Ecto neural progenitor cell (in vitro differentiated cells): ENCODE data around the gene MSANTD3.
"Not testable (repeated sequence)": the region's sequence is repeated elsewhere in the genome, so short reads cannot be mapped to it uniquely, and the experiment has no call there.

Experiments used
- DNase-seq: peaks from one replicate; pipeline ENCODE4 v3.0.0-alpha.2; 2018; ENCODE audit warnings: low spot score

MSANTD3 gene

DNA sequence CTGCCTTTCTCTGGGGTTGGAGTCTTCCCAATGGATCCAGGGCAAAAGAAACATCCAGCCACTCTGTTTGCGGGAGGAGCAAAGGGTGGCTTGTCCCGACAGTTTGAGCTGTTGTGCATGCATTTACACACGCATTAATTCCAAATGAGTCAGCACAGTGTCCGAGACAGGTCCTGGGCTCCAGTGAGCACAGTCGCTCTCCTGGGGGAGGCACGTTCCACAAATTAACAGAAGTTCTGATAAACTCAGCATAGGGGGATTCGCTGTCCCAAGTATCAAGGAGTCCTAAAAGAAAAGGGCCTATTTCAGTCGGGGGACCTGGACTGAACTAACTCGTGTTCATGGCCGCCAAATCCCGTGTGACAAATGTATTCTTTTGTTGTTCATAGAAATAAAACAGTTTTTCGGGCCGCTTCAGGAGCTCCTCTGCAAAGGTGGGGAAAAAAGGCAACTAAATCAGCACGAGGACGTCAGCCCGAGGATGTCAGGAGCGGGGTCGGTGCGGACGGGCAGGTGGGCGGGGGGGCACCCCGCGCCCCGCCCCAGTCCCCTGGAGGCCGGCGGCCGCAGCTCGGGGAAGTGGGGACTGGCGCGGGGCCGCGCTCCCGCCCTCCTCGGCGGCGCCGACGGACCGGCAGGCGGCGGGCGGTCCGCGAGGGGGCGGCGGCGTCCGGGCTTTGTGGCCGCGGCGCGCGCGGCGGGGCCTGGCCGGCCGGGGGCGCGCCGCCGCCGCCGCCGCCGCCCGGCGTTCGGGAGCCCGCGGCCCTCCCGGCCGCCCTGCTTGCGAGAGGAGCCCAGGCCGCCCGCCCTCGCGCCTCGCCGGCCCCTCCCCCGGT lies at the start of gene MSANTD3:
MSANTD3 (plus strand) TSS at position 614 of the 836 bp plus-strand sequence. CDS start 14,796 bp downstream, outside the sequence.
- peak; percentile 76 for DNase-seq

DNA sequence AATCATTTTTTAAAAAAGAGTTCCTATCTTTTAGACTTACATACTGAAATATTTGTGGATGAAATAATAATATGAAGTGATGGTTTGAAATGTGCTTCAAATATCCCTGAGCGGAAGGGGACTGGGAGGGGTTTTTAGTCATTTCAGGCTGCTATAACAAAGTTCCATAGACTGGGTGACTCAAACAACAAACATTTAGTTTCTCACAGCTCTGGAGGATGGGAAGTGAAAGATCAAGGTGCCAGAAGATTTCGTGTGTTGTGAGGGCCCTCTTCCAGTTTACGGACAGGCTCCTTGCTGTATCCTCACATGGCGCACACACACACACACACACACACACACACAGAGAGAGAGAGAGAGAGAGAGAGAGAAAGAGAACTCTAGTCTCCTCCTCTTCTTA lies 47.1 kb upstream of the MSANTD3 start:
- no peak for DNase-seq

GRCh38 chr9:100392989-100393388 lies 34.0 kb upstream of the MSANTD3 start:
- not testable (repeated sequence) for DNase-seq

- no peak for DNase-seq
Observed at GRCh38 chr9:100394032-100394695, 32.8 kb upstream of the MSANTD3 start.

- no peak for DNase-seq
Observed at GRCh38 chr9:100394816-100395215, 32.1 kb upstream of the MSANTD3 start.

DNA sequence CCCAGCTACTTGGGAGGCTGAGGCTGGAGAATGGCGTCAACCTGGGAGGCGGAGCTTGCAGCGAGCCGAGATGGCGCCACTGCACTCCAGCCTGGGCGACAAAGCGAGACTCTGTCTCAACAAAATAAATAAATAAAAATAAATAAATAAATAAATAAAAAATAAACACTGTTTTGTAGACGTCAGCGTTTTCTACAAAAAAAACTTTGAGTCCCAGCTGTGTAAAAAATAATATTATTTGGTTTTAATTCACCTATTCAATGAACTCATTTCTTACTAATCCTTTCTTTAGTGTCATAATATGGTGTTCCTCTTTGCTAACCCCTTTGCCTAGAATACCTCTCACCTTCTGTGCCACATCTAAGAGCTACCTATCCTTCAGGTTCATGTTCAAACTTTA lies 30.2 kb upstream of the MSANTD3 start:
- DNase-seq: no peak

DNA sequence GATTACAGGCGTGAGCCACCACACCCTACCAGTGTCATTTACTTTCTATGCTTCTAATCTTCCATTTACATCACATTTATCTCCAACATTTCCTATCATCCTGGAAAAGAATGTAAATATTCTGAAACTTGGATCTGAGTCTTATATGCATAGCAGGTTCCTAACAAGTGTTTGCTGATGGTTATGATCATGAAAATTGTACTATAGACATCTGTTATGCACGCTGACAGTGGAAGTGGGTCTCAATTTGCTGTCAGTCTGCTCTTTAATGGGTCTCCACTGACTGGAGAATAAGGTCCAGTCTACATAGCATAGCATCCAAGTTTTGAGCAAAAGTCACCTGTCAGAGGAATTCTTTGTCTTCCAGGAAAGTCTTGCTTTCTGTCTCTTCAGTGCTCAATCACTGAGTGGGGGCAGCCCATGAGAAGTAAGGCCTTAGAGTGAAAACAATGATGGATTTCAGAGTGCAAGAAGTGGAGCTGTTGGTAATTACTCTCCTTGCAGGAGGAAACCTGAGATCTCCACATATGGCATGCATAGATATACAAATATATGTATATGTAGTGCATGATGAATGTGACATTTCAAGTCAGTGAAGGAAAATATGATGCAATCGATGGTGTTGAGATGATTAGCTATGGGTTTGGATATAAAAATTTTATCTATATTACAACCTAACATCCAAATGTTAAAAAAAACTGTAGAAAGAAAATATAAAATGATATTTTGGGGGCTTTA lies 29.2 kb upstream of the MSANTD3 start:
- DNase-seq: no peak

DNA sequence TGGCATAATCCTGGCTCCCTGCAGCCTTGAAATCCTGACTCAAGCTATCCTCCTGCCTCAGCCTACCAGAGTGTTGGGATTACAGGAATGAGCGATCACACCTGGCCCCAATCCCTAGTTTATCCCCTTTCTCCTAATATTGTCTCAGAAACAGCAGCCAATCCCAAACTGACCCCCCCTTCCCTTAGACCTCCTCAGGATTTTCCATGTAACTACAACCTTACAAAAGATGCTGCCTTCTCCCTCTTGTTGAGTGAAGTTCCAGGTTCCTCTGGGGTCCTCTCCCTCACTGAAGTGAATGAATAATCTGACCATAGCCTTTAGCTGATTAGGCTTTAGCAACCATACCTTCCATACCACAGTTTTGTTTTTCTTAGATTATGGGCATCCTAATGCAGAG lies 25.9 kb upstream of the MSANTD3 start:
- DNase-seq: no peak

DNA sequence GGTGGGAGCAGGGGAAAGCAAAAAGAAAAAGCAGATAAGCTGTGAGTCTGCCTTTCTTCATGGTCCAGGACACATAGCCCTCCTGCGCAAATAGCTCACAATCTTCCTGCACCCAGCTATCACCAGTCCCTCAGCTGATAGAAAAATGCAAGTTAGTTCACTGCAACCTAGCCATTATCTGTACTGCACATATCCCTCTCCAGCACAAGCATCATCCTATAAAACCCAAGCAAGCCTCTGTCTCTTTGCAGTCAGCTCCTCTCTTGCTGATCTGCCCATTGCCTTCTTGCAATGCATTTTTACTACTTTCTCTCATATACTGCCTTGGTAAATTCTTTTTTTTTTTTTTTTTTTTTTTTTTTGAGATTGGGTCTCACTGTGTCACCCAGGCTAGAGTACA lies 20.0 kb upstream of the MSANTD3 start:
- DNase-seq: no peak

GRCh38 chr9:100408546-100409175 lies 18.3 kb upstream of the MSANTD3 start:
- no peak for DNase-seq

DNA sequence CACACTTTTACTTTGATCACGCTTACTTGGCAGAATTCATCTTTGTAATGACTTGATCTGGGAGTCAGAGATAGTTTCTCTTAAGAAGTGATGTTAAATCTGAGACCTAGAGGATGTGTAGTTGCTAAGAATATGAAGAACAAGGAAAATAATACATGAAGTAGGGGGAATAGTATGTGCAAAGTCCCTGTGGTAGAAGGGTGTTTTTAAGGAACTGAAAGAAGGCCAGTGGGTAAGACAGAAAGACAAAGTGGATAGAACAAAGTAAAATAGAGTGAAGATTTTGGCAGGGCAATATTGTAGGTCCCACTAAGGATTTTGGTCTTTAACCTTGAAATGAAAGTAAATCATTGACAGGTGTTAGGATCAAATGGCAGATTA lies 17.8 kb upstream of the MSANTD3 start:
- DNase-seq: no peak

- DNase-seq: peak; percentile 89
Observed at GRCh38 chr9:100411472-100412283, 15.3 kb upstream of the MSANTD3 start.

DNA sequence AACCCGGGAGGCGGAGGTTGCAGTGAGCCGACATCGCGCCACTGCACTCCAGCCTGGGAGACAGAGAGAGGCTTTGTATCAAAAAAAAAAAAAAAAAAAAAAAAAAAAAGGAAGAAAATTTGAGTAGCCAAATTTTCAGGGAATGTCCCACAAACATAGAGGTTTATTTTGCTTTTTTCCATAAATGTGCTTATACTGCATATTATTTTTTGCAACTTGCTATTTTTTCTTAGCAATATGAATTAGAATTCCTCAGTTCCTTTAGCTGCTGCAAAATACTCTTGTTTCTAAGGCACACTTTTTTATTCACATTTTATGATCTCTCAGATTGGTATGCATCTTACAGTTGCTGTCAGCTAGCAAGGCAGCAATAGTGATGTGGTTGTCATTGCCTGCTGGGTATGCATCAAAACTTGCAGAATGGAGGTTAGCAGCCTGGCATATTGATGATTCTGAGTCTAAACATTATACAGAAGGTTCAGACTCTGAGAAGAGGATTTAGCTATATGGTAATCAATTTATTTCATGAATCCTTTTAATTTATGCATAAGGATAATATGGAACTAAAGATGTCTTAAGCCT lies 13.0 kb upstream of the MSANTD3 start:
- DNase-seq: no peak

GRCh38 chr9:100417815-100418214 lies 9.1 kb upstream of the MSANTD3 start:
- DNase-seq: no peak

- DNase-seq: no peak
Observed at GRCh38 chr9:100419166-100419565, 7.8 kb upstream of the MSANTD3 start.

GRCh38 chr9:100421116-100421515 lies 5.8 kb upstream of the MSANTD3 start:
- DNase-seq: not testable (repeated sequence)

DNA sequence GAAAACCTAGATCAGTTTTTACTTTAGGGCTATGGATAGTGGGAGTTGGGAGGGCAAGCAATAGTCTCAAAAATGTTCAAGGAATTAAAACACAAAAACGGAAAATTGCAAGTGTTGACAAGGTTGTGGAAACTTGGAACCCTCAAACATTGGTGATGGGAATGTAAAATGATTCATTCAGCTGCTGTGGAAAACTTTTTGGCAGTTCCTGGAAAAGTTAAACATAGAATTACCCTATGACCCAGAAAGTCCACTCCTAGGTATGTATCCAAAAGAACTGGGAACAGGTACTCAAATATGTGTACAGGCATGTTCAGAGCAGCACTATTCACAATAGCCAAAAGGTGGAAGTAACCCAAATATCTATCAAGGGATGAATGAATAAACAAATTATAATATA lies 1.2 kb upstream of the MSANTD3 start:
- DNase-seq: no peak

GRCh38 chr9:100426189-100426529 lies 784 bp upstream of the MSANTD3 start:
- no peak for DNase-seq

- peak; percentile 81 for DNase-seq
Observed at GRCh38 chr9:100427366-100428263, 672 bp downstream of the MSANTD3 start.
